OCI-M2 (cell line): ENCODE measurements around the gene RAB3GAP2.
"Not testable (repeated sequence)": the region's sequence is repeated elsewhere in the genome, so short reads cannot be mapped to it uniquely, and the experiment has no call there.

Experiments used
- DNase-seq: peaks from one replicate; lab custom pipeline; 2025; ENCODE audit not compliant: unreplicated experiment; lab: John Stamatoyannopoulos, UW

Gene RAB3GAP2

DNA sequence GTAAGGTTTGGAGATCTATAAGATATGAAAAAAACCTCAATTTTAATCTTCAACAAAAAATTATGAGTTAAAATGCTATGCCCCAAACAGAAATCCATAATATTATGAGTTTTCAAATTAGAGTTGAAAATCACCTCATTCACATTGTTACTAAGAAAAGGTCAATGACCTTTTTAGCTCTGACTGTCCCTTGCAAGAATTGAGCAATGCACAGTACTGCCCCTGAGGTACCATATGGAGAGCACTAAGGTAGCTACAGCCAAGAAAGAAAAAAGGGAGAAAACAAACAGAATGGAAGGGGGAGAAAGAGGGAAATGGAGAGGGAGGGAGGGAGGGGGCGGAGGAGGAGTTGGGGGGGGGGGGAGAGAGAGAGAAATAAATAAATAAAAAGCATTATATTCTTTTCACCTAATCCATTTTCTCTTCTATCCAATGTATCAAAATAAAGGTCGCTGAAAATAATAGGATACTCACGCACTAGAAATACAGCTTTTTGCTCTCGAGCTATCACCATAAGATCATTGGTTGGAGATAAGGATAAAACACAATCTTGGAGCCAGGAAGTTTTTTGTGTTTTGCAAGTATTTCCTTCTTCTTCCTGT lies 58.8 kb downstream of the RAB3GAP2 start:
- no peak for DNase-seq

DNA sequence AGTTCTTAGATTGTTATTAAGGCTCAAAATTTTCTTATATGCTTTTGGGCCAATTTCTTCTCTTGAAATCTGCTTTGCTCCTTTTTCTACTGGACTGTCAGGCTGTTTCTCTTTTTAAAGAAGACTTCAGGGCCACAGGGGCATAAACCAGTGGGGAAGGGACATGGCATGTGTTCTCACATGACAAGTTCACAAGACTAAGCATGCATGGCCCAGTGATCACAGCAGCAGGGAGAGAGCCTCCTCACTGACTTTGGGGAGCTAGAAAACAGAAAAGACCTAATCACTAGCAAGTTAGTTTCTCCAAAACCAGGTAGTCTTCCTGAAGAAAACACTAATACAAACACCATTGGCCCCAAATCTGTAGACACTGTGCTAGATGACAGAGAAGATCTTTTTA lies 64.8 kb downstream of the RAB3GAP2 start:
- no peak for DNase-seq

GRCh38 chr1:220204758-220205157 lies 67.5 kb downstream of the RAB3GAP2 start:
- DNase-seq: not testable (repeated sequence)

- no peak for DNase-seq
These were observed 68.4 kb downstream of the RAB3GAP2 start for GRCh38 chr1:220203816-220204215.

DNA sequence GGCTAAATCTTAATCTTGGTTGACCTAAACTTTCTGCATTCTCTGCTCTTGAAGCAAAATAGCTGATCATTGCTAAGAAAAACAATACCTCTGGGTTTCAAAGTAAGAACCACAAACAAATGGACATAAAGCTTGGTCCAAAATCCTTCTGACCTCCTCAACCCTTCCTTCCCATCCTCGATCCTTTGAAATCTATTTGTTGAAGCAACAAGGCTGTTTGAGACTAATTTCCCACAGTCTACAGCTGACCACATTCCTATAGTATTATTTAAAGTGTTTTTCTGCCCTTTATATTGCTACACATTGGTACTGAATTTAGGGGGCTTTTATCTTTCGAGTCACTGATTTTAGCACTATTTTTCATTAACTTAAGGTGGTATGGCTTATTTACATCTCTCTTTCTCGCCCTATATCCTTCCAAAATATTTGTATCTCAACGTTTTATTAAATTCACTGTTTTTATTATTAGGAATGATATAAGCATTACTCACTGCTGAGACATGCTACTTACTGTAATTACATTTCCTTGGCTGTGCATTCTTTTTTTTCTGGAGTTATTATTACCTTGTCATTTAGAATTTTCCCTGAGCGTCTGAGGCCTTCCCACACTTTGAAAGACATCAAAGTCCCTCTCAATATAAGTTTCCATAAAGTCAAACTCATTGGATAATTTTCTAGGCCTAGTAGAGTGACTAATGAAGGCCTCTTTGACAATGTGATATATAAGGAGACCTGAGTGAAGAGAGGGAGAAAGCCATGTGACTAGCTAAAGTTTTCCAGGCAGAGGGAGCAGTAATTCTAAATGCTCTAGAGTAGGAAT lies 73.9 kb downstream of the RAB3GAP2 start:
- DNase-seq: no peak

GRCh38 chr1:220195701-220196100 lies 76.6 kb downstream of the RAB3GAP2 start:
- no peak for DNase-seq

- DNase-seq: no peak
These were observed 82.4 kb downstream of the RAB3GAP2 start for GRCh38 chr1:220189750-220190347.

DNA sequence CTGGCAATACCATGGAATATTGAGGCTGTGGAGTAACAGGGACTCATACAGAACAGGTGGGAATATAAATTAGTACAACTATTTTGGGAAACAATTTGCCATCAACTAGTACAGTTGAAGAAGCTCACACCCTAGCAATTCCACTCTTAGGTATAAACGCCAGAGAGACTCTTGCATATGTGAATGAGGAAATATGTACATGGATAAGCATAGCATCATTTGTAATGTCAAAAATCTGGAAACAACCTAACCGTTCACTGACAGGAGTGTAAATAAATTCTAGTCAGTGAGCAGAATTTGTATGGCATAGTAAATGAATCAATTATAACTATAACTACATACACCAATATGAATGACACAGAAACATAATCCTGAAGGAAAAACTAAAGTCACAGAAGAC lies 83.7 kb downstream of the RAB3GAP2 start:
- DNase-seq: no peak

- DNase-seq: no peak
These were observed 85.5 kb downstream of the RAB3GAP2 start for GRCh38 chr1:220186752-220187151.

- DNase-seq: no peak
These were observed 87.7 kb downstream of the RAB3GAP2 start for GRCh38 chr1:220184506-220184905.

- DNase-seq: no peak
These were observed 89.6 kb downstream of the RAB3GAP2 start for GRCh38 chr1:220182656-220183055.

GRCh38 chr1:220182111-220182510 lies 90.1 kb downstream of the RAB3GAP2 start:
- DNase-seq: no peak

- DNase-seq: no peak
These were observed 95.7 kb downstream of the RAB3GAP2 start for GRCh38 chr1:220176540-220176939.

- DNase-seq: no peak
These were observed 101.3 kb downstream of the RAB3GAP2 start for GRCh38 chr1:220170836-220171526.

DNA sequence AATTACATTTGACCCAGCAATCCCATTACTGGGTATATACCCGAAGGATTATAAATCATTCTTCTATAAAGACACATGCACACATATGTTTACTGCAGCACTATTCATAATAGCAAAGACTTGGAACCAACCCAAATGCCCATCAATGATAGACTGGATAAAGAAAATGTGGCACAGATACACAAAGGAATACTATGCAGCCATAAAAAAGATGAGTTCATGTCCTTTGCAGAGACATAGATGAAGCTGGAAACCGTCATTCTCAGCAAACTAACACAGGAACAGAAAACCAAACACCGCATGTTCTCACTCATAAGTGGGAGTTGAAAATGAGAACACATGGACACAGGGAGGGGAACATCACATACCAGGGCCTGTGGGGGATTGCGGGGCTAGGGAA lies 102.4 kb downstream of the RAB3GAP2 start:
- not testable (repeated sequence) for DNase-seq

- no peak for DNase-seq
These were observed 105.4 kb downstream of the RAB3GAP2 start for GRCh38 chr1:220166853-220167252.

- DNase-seq: no peak
These were observed 107.7 kb downstream of the RAB3GAP2 start for GRCh38 chr1:220164517-220164916.

GRCh38 chr1:220164116-220164515 lies 108.1 kb downstream of the RAB3GAP2 start:
- no peak for DNase-seq

DNA sequence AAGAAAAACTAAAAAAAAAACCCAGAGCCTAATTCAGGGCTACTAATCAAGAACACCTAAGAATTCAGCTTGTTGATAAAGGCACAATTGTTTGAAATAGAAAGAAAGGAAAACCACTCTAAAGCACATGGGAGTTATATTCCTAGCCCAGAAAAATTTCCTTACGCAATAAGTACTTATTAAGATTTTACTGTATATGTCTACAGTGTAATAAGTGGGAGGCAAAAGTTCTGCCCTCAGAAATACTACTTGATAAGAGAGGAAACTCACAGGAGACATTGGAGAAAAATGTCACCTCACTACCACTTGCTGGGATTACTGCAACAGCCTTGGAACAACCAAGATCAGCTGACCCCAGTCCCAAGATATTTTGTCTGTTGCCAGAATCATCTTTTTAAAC lies 112.2 kb downstream of the RAB3GAP2 start:
- DNase-seq: no peak

- no peak for DNase-seq
These were observed 113.2 kb downstream of the RAB3GAP2 start for GRCh38 chr1:220159041-220159440.

DNA sequence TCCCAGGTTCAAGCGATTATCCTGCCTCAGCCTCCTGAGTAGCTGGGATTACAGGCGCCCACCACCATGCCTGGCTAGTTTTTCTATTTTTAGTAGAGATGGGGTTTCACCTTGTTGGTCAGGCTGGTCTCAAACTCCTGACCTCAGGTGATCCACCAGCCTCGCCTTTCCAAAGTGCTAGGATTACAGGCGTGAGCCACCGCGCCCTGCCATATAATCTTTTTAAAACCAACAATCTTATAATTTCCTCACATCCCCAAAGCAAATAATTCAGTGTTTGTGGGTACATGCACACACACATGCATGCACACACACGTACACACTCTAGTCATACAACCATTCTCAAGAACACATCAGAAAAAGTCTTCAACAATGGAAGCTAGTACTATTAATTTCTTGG lies 113.7 kb downstream of the RAB3GAP2 start:
- not testable (repeated sequence) for DNase-seq

GRCh38 chr1:220157738-220158137 lies 114.5 kb downstream of the RAB3GAP2 start:
- no peak for DNase-seq
